ENCODE measurements around the gene SLC12A2. TPM values are rescaled to one million over a fixed set of nuclear protein-coding genes. Genes with fewer than 3 reads are reported as not detected.

The SLC12A2 gene
- total and polyA plus RNA-seq, 9 of the 15 experiments (the other 6 are each of a cell fraction or from before 2014, with no cell fraction given) = 5.1 to 20.3 (median 12.6) TPM

DNA sequence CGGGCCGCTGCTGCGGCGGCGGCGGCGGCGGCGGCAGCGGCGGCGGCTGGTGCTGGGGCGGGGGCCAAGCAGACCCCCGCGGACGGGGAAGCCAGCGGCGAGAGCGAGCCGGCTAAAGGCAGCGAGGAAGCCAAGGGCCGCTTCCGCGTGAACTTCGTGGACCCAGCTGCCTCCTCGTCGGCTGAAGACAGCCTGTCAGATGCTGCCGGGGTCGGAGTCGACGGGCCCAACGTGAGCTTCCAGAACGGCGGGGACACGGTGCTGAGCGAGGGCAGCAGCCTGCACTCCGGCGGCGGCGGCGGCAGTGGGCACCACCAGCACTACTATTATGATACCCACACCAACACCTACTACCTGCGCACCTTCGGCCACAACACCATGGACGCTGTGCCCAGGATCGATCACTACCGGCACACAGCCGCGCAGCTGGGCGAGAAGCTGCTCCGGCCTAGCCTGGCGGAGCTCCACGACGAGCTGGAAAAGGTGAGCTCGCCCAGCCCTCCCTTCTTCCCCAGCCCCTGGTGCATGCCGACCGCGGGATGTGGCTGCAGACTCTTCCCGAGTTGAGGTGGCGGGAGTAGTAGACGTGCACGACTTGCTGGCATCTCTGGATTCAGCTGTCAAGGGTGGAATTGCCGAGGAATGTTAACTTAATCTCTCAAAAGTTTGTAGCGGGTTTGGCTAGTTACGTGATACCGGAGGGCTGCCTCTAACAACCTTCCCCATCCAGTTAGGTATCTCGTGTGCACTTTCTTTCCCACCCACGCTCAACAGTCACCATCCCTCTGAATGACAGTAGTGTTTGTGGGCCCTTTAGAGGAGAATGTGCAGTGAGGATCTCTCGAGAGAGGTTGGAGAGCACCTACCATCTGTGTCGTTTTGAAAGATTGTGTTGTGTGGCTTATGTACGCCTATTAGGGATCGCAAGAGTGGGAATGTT lies 932 bp downstream of the SLC12A2 start (continued):
- TF ChIP-seq DEAF1 (CRISPR knock-in tag; IDR thresholded peaks at IDR 0.05) (no peak), HDAC1 (IDR thresholded peaks at IDR 0.05) (0 out of 4 replicates have a peak, but pooled peaks of 1 of the 2 experiments have one; percentile 35), ZFP1 (CRISPR knock-in tag; IDR thresholded peaks at IDR 0.05) (no peak), ZZZ3 (IDR thresholded peaks at IDR 0.05) (no peak), POLR3G (IDR thresholded peaks at IDR 0.05; ENCODE audit: extremely low read depth, insufficient read length, insufficient replicate concordance) (no peak), L3MBTL2 (IDR thresholded peaks at IDR 0.05) (no peak), HOMEZ (CRISPR knock-in tag; IDR thresholded peaks at IDR 0.05) (no peak), MAZ (CRISPR knock-in tag; conservative IDR thresholded peaks at IDR 0.05 in 1 of 2, IDR thresholded peaks at IDR 0.05 in 1 of 2) (0 out of 4 replicates have a peak, but pooled peaks of 1 of the 2 experiments have one; percentile 10), TEAD1 (CRISPR knock-in tag; IDR thresholded peaks at IDR 0.05) (no peak), ELF4 (CRISPR knock-in tag; IDR thresholded peaks at IDR 0.05) (no peak), FOSL1 (tag; conservative IDR thresholded peaks at IDR 0.05) (no peak), TFAM (CRISPR knock-in tag; conservative IDR thresholded peaks at IDR 0.05) (no peak), SAP30 (IDR thresholded peaks at IDR 0.05; ENCODE audit: borderline replicate concordance, insufficient read depth, low read depth, low read length, poor library complexity, severe bottlenecking) (peak; percentile 53), STAT5A (IDR thresholded peaks at IDR 0.05; ENCODE audit: borderline replicate concordance, low read length) (no peak), MCM5 (IDR thresholded peaks at IDR 0.05; ENCODE audit: low read depth) (no peak), NCOA6 (IDR thresholded peaks at IDR 0.05) (peak; percentile 54; the same call in 1 of the 2 replicates)
- TF ChIP-seq, protein P1, sequence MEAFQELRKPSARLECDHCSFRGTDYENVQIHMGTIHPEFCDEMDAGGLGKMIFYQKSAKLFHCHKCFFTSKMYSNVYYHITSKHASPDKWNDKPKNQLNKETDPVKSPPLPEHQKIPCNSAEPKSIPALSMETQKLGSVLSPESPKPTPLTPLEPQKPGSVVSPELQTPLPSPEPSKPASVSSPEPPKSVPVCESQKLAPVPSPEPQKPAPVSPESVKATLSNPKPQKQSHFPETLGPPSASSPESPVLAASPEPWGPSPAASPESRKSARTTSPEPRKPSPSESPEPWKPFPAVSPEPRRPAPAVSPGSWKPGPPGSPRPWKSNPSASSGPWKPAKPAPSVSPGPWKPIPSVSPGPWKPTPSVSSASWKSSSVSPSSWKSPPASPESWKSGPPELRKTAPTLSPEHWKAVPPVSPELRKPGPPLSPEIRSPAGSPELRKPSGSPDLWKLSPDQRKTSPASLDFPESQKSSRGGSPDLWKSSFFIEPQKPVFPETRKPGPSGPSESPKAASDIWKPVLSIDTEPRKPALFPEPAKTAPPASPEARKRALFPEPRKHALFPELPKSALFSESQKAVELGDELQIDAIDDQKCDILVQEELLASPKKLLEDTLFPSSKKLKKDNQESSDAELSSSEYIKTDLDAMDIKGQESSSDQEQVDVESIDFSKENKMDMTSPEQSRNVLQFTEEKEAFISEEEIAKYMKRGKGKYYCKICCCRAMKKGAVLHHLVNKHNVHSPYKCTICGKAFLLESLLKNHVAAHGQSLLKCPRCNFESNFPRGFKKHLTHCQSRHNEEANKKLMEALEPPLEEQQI (IDR thresholded peaks at IDR 0.05) = no peak
- TF ChIP-seq, protein P2, sequence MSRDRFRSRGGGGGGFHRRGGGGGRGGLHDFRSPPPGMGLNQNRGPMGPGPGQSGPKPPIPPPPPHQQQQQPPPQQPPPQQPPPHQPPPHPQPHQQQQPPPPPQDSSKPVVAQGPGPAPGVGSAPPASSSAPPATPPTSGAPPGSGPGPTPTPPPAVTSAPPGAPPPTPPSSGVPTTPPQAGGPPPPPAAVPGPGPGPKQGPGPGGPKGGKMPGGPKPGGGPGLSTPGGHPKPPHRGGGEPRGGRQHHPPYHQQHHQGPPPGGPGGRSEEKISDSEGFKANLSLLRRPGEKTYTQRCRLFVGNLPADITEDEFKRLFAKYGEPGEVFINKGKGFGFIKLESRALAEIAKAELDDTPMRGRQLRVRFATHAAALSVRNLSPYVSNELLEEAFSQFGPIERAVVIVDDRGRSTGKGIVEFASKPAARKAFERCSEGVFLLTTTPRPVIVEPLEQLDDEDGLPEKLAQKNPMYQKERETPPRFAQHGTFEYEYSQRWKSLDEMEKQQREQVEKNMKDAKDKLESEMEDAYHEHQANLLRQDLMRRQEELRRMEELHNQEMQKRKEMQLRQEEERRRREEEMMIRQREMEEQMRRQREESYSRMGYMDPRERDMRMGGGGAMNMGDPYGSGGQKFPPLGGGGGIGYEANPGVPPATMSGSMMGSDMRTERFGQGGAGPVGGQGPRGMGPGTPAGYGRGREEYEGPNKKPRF (IDR thresholded peaks at IDR 0.05; ENCODE audit: low read depth, low read length) = no peak
